ENCODE results near the gene CACNA1C. TPM values are rescaled to one million over a fixed set of nuclear protein-coding genes. Genes with fewer than 3 reads are reported as not detected.

The CACNA1C gene
- total RNA-seq, 1 donor from 2014 or later, result 15.6 TPM

- no peaks in the 10 kb centered on the region for H3K36me3 ChIP-seq
- H3K27me3 ChIP-seq, result no peaks in the 10 kb centered on the region
- intact Hi-C loops (cut with DNase I), result no loop called here
- no peak overlapping the region for H3K27ac ChIP-seq
- H3K4me1 ChIP-seq, result no peaks in the 10 kb centered on the region
- no peaks in the 10 kb centered on the region for H3K9me3 ChIP-seq
- no peak overlapping the region for H3K4me3 ChIP-seq
- ATAC-seq (no peak), DNase-seq (no peak)
- TF ChIP-seq CTCF (IDR thresholded peaks at IDR 0.05), result no peak
Observed at GRCh38 chr12:2236506-2237294, 183.9 kb downstream of the CACNA1C start.

GRCh38 chr12:2238111-2238510, 185.3 kb downstream of the CACNA1C start:
- no peaks in the 10 kb centered on the region for H3K4me1 ChIP-seq
- H3K27me3 ChIP-seq, result no peaks in the 10 kb centered on the region
- TF ChIP-seq CTCF (IDR thresholded peaks at IDR 0.05), result no peak
- no peak overlapping the region for H3K4me3 ChIP-seq
- DNase-seq (no peak), ATAC-seq (no peak)
- intact Hi-C loops (cut with DNase I), result no loop called here
- H3K27ac ChIP-seq, result no peak overlapping the region
- H3K36me3 ChIP-seq, result no peaks in the 10 kb centered on the region
- no peaks in the 10 kb centered on the region for H3K9me3 ChIP-seq

GRCh38 chr12:2239381-2239871, 186.6 kb downstream of the CACNA1C start:
- Histone ChIP-seq H3K27me3 (no peaks in the 10 kb centered on the region), H3K36me3 (no peaks in the 10 kb centered on the region), H3K4me3 (no peak overlapping the region), H3K9me3 (no peaks in the 10 kb centered on the region), H3K4me1 (peaks cover 6% of the 10 kb centered on the region), H3K27ac (no peak overlapping the region)
- DNase-seq (no peak), ATAC-seq (peak; percentile 38)
- TF ChIP-seq CTCF (IDR thresholded peaks at IDR 0.05), result no peak
- intact Hi-C loops (cut with DNase I), result no loop called here

- peaks cover 8% of the 10 kb centered on the region for H3K4me1 ChIP-seq
- intact Hi-C loops (cut with DNase I), result no loop called here
- no peaks in the 10 kb centered on the region for H3K9me3 ChIP-seq
- no peak for TF ChIP-seq CTCF (IDR thresholded peaks at IDR 0.05)
- no peaks in the 10 kb centered on the region for H3K36me3 ChIP-seq
- DNase-seq, result no peak
- no peak overlapping the region for H3K27ac ChIP-seq
- H3K4me3 ChIP-seq, result no peak overlapping the region
- ATAC-seq, result no peak
- no peaks in the 10 kb centered on the region for H3K27me3 ChIP-seq
Observed at GRCh38 chr12:2240390-2240789, 187.6 kb downstream of the CACNA1C start.

GRCh38 chr12:2240984-2241383, 188.2 kb downstream of the CACNA1C start:
- TF ChIP-seq CTCF (IDR thresholded peaks at IDR 0.05), result no peak
- Histone ChIP-seq H3K36me3 (no peaks in the 10 kb centered on the region), H3K27me3 (no peaks in the 10 kb centered on the region), H3K27ac (no peak overlapping the region), H3K4me1 (peaks cover 8% of the 10 kb centered on the region), H3K9me3 (no peaks in the 10 kb centered on the region), H3K4me3 (no peak overlapping the region)
- no peak for ATAC-seq
- DNase-seq, result no peak
- intact Hi-C loops (cut with DNase I), result no loop called here

All from upper lobe of right lung (tissue), 1 donor.